HG03558 (cell line): ENCODE results near the gene ACAN.
"Not testable (repeated sequence)": the region's sequence is repeated elsewhere in the genome, so short reads cannot be mapped to it uniquely, and the experiment has no call there.

Experiments
- ATAC-seq: cut with Tn5 transposase; IDR thresholded peaks from one replicate; pipeline ENCODE4 v1.9.1; 2021; ENCODE audit warnings: moderate number of reproducible peaks; ENCODE audit not compliant: unreplicated experiment; ENCODE audit errors: extremely low read depth

Gene ACAN

GRCh38 chr15:88913017-88913849, 110.0 kb downstream of the ACAN start, which contains the start of gene MFGE8:
Gene MFGE8 (minus strand): TSS chr15:88913379. CDS start chr15:88913319, 60 bp downstream.
- ATAC-seq: peak; percentile 79

GRCh38 chr15:88913850-88914169, 110.6 kb downstream of the ACAN start:
- no peak for ATAC-seq

GRCh38 chr15:88915354-88915753, 112.1 kb downstream of the ACAN start:
- ATAC-seq: no peak

GRCh38 chr15:88917760-88918159, 114.5 kb downstream of the ACAN start:
- ATAC-seq: no peak

GRCh38 chr15:88918738-88919137, 115.5 kb downstream of the ACAN start:
- ATAC-seq: no peak

GRCh38 chr15:88920186-88920891, 117.1 kb downstream of the ACAN start:
- no peak for ATAC-seq

- ATAC-seq: not testable (repeated sequence)
These were observed 117.7 kb downstream of the ACAN start for GRCh38 chr15:88920892-88921435.
